ENCODE measurements around the gene RPL39L.
"Not testable (repeated sequence)": the region's sequence is repeated elsewhere in the genome, so short reads cannot be mapped to it uniquely, and the experiment has no call there.

DNA sequence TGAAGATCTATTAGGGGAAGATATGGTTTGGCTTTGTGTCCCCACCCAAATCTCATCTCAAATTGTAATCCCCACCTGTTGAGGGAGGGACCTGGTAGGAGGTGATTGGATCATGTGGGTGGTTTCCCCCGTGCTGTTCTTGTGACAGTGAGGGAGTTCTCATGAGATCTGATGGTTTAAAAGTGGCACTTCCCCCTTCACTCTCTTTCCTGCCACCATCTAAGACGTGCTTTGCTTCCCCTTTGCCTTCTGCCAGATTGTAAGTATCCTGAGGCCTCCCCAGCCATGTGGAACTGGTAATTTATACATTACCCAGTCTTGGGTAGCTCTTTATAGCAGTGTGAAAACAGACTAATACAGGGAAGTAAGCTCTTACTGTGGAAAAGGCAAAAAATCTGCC lies 6.1 kb downstream of the RPL39L start:
- not testable (repeated sequence) for TF ChIP-seq SP1 (IDR thresholded peaks at IDR 0.05); ZNF384 (IDR thresholded peaks at IDR 0.05); TARDBP (IDR thresholded peaks at IDR 0.05); FOXM1 (IDR thresholded peaks at IDR 0.05; ENCODE audit: borderline replicate concordance); FOXK2 (IDR thresholded peaks at IDR 0.05); HDGF (IDR thresholded peaks at IDR 0.05; ENCODE audit: borderline replicate concordance); LEF1 (IDR thresholded peaks at IDR 0.05; ENCODE audit: borderline replicate concordance); L3MBTL2 (conservative IDR thresholded peaks at IDR 0.05); ARNT (IDR thresholded peaks at IDR 0.05); SUZ12 (IDR thresholded peaks at IDR 0.05); BHLHE40 (IDR thresholded peaks at IDR 0.05; ENCODE audit: borderline replicate concordance); NFRKB (IDR thresholded peaks at IDR 0.05); FOXA1 (IDR thresholded peaks at IDR 0.05)
- TF ChIP-seq, protein P1, sequence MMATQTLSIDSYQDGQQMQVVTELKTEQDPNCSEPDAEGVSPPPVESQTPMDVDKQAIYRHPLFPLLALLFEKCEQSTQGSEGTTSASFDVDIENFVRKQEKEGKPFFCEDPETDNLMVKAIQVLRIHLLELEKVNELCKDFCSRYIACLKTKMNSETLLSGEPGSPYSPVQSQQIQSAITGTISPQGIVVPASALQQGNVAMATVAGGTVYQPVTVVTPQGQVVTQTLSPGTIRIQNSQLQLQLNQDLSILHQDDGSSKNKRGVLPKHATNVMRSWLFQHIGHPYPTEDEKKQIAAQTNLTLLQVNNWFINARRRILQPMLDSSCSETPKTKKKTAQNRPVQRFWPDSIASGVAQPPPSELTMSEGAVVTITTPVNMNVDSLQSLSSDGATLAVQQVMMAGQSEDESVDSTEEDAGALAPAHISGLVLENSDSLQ (IDR thresholded peaks at IDR 0.05) = not testable (repeated sequence)

All from HEK293T (cell line).